Measurements from ENCODE around the gene KANSL1.

KANSL1 gene

DNA sequence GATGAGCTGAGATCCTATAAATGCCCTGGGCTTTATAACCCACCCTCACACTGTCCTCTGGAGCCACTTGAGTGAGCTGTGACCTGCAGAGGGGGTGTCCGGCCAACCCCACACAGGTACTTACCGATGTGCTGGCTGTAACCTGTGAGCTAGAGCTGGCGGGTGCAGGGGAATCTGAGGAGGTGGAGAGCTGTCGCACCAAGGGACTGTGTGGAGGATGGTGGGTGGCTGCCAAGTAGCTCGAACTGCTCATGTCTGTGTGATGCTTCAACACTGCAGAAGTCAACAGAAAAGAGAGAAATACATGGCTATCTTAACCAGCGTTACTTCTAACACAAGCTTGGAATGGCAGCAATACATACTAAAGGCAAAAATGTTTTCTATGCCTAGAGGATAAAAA, 154.8 kb downstream of the KANSL1 start:
- Histone ChIP-seq H3K27ac (ENCODE audit: low read length) (no peak overlapping the region), H3K36me3 (ENCODE audit: control insufficient read depth in 2 of 2, insufficient read depth in 2 of 2, low read length in 2 of 2) (peaks cover 44 to 53% of the 10 kb centered on the region in 2 donors), H3K4me3 (ENCODE audit: low read length in 2 of 2) (no peak overlapping the region)

DNA sequence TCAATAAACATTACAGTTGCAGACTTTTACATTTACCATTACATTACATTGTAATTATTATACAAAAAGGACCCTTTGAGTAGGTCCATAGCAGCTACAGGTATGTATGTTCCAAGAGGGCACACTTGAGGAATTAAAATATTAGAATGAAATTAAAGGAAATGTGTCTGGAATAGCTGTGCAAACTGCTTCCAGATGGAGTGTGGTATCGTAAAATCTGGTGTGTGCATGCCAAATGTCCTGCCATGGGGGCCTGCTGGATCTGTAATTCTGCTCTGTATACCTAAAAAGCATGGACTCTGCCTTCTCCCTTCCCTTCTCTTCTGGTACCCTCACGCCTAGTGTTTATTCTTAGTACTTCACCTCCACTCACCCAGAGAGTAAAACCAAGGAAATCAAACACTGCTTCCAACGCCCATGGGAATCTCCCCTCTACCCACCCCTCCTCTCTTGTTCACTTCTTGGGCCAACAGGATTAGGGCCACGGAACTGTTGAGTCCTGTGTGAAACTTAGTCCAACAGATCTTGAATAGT, 155.4 kb downstream of the KANSL1 start:
- Histone ChIP-seq H3K4me1 (ENCODE audit: control insufficient read depth, insufficient read depth, low read length) (no peaks in the 10 kb centered on the region), H3K9me3 (ENCODE audit: control insufficient read depth in 2 of 2, low read length in 2 of 2) (no peaks in the 10 kb centered on the region), H3K4me3 (ENCODE audit: low read length in 2 of 2) (no peak overlapping the region), H3K27ac (ENCODE audit: low read length) (no peak overlapping the region), H3K9ac (ENCODE audit: low read length in 2 of 2) (no peak overlapping the region), H3K36me3 (ENCODE audit: control insufficient read depth in 2 of 2, insufficient read depth in 2 of 2, low read length in 2 of 2) (peaks cover 50 to 60% of the 10 kb centered on the region in 2 donors), H3K27me3 (ENCODE audit: control insufficient read depth in 1 of 2, insufficient read depth in 2 of 2, low read length in 2 of 2) (no peaks in the 10 kb centered on the region)

More for the DNA sequence above, 154.8 kb downstream of the KANSL1 start:
- Histone ChIP-seq H3K27me3 (ENCODE audit: control insufficient read depth in 1 of 2, insufficient read depth in 2 of 2, low read length in 2 of 2) (no peaks in the 10 kb centered on the region), H3K9ac (ENCODE audit: low read length in 2 of 2) (no peak overlapping the region), H3K4me1 (ENCODE audit: control insufficient read depth, insufficient read depth, low read length) (no peaks in the 10 kb centered on the region), H3K9me3 (ENCODE audit: control insufficient read depth in 2 of 2, low read length in 2 of 2) (no peaks in the 10 kb centered on the region)

DNA sequence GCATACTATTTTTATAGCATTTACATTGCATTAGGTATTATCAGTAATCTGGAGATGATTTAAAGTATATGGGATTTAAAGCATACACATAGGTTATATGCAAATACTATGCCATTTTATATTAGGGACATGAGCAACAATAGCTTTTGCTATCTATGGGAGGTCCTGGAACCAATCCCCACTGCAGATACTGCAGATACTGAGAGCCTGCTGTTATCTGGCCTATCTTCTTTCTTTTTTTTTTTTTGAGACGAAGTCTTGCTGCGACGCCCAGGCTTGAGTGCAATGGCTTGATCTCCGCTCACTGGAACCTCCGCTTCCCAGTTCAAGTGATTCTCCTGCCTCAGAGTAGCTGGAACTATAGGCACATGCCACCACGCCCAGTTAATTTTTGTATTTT, 156.7 kb downstream of the KANSL1 start:
- Histone ChIP-seq H3K9me3 (ENCODE audit: control insufficient read depth in 2 of 2, low read length in 2 of 2) (no peaks in the 10 kb centered on the region), H3K27ac (ENCODE audit: low read length) (no peak overlapping the region), H3K4me3 (ENCODE audit: low read length in 2 of 2) (no peak overlapping the region), H3K9ac (ENCODE audit: low read length in 2 of 2) (no peak overlapping the region), H3K27me3 (ENCODE audit: control insufficient read depth in 1 of 2, insufficient read depth in 2 of 2, low read length in 2 of 2) (no peaks in the 10 kb centered on the region), H3K4me1 (ENCODE audit: control insufficient read depth, insufficient read depth, low read length) (no peaks in the 10 kb centered on the region), H3K36me3 (ENCODE audit: control insufficient read depth in 2 of 2, insufficient read depth in 2 of 2, low read length in 2 of 2) (peaks cover 63 to 71% of the 10 kb centered on the region in 2 donors)

- Histone ChIP-seq H3K9me3 (ENCODE audit: control insufficient read depth in 2 of 2, low read length in 2 of 2) (no peaks in the 10 kb centered on the region), H3K4me3 (ENCODE audit: low read length in 2 of 2) (no peak overlapping the region), H3K36me3 (ENCODE audit: control insufficient read depth in 2 of 2, insufficient read depth in 2 of 2, low read length in 2 of 2) (peaks cover 75 to 83% of the 10 kb centered on the region in 2 donors), H3K27ac (ENCODE audit: low read length) (no peak overlapping the region), H3K9ac (ENCODE audit: low read length in 2 of 2) (no peak overlapping the region), H3K27me3 (ENCODE audit: control insufficient read depth in 1 of 2, insufficient read depth in 2 of 2, low read length in 2 of 2) (no peaks in the 10 kb centered on the region), H3K4me1 (ENCODE audit: control insufficient read depth, insufficient read depth, low read length) (no peaks in the 10 kb centered on the region)
Measured at GRCh38 chr17:46035112-46035818, 158.0 kb downstream of the KANSL1 start.

DNA sequence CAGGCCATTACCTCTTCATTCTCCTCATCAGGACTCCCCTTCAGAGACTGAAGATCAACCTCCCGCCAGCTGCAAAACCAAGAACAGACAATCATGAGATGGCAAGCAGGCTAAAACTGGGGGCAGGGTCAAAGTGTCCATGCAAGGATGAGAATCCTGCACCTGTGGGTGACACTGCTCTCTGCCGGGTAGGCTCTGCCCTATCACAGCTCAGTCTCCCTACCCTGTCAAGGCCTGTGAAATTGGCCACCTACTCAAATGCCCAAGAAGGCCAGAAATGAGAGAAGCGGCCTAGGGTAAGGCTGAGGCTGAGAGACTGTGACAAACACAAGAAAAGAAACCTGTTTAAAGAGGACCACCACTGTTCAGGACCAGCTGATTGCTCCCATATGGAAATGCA, 159.8 kb downstream of the KANSL1 start:
- H3K36me3 ChIP-seq (ENCODE audit: control insufficient read depth in 2 of 2, insufficient read depth in 2 of 2, low read length in 2 of 2), result peaks cover 71 to 75% of the 10 kb centered on the region in 2 donors
- no peaks in the 10 kb centered on the region for H3K9me3 ChIP-seq (ENCODE audit: control insufficient read depth in 2 of 2, low read length in 2 of 2)
- no peaks in the 10 kb centered on the region for H3K4me1 ChIP-seq (ENCODE audit: control insufficient read depth, insufficient read depth, low read length)
- H3K27ac ChIP-seq (ENCODE audit: low read length), result no peak overlapping the region
- H3K27me3 ChIP-seq (ENCODE audit: control insufficient read depth in 1 of 2, insufficient read depth in 2 of 2, low read length in 2 of 2), result no peaks in the 10 kb centered on the region
- H3K4me3 ChIP-seq (ENCODE audit: low read length in 2 of 2), result no peak overlapping the region
- H3K9ac ChIP-seq (ENCODE audit: low read length in 2 of 2), result no peak overlapping the region

- Histone ChIP-seq H3K4me1 (ENCODE audit: control insufficient read depth, insufficient read depth, low read length) (no peaks in the 10 kb centered on the region), H3K27me3 (ENCODE audit: control insufficient read depth in 1 of 2, insufficient read depth in 2 of 2, low read length in 2 of 2) (no peaks in the 10 kb centered on the region), H3K9ac (ENCODE audit: low read length in 2 of 2) (no peak overlapping the region), H3K36me3 (ENCODE audit: control insufficient read depth in 2 of 2, insufficient read depth in 2 of 2, low read length in 2 of 2) (peaks cover 70% of the 10 kb centered on the region in 2 donors), H3K4me3 (ENCODE audit: low read length in 2 of 2) (no peak overlapping the region), H3K9me3 (ENCODE audit: control insufficient read depth in 2 of 2, low read length in 2 of 2) (no peaks in the 10 kb centered on the region), H3K27ac (ENCODE audit: low read length) (no peak overlapping the region)
Measured at GRCh38 chr17:46032909-46033308, 160.3 kb downstream of the KANSL1 start.

- Histone ChIP-seq H3K36me3 (ENCODE audit: control insufficient read depth in 2 of 2, insufficient read depth in 2 of 2, low read length in 2 of 2) (peaks cover 62 to 69% of the 10 kb centered on the region in 2 donors), H3K4me3 (ENCODE audit: low read length in 2 of 2) (no peak overlapping the region), H3K27me3 (ENCODE audit: control insufficient read depth in 1 of 2, insufficient read depth in 2 of 2, low read length in 2 of 2) (no peaks in the 10 kb centered on the region), H3K9me3 (ENCODE audit: control insufficient read depth in 2 of 2, low read length in 2 of 2) (no peaks in the 10 kb centered on the region), H3K4me1 (ENCODE audit: control insufficient read depth, insufficient read depth, low read length) (no peaks in the 10 kb centered on the region), H3K9ac (ENCODE audit: low read length in 2 of 2) (no peak overlapping the region), H3K27ac (ENCODE audit: low read length) (no peak overlapping the region)
Measured at GRCh38 chr17:46031920-46032319, 161.3 kb downstream of the KANSL1 start.

- Histone ChIP-seq H3K27ac (ENCODE audit: low read length) (no peak overlapping the region), H3K36me3 (ENCODE audit: control insufficient read depth in 2 of 2, insufficient read depth in 2 of 2, low read length in 2 of 2) (peaks cover 61 to 69% of the 10 kb centered on the region in 2 donors), H3K4me1 (ENCODE audit: control insufficient read depth, insufficient read depth, low read length) (no peaks in the 10 kb centered on the region), H3K4me3 (ENCODE audit: low read length in 2 of 2) (no peak overlapping the region), H3K9ac (ENCODE audit: low read length in 2 of 2) (no peak overlapping the region), H3K27me3 (ENCODE audit: control insufficient read depth in 1 of 2, insufficient read depth in 2 of 2, low read length in 2 of 2) (no peaks in the 10 kb centered on the region), H3K9me3 (ENCODE audit: control insufficient read depth in 2 of 2, low read length in 2 of 2) (no peaks in the 10 kb centered on the region)
Measured at GRCh38 chr17:46031440-46031839, 161.8 kb downstream of the KANSL1 start.

GRCh38 chr17:46030752-46031151, 162.5 kb downstream of the KANSL1 start:
- Histone ChIP-seq H3K36me3 (ENCODE audit: control insufficient read depth in 2 of 2, insufficient read depth in 2 of 2, low read length in 2 of 2) (peaks cover 56 to 65% of the 10 kb centered on the region in 2 donors), H3K27ac (ENCODE audit: low read length) (no peak overlapping the region), H3K27me3 (ENCODE audit: control insufficient read depth in 1 of 2, insufficient read depth in 2 of 2, low read length in 2 of 2) (no peaks in the 10 kb centered on the region), H3K9ac (ENCODE audit: low read length in 2 of 2) (no peak overlapping the region), H3K4me1 (ENCODE audit: control insufficient read depth, insufficient read depth, low read length) (no peaks in the 10 kb centered on the region), H3K9me3 (ENCODE audit: control insufficient read depth in 2 of 2, low read length in 2 of 2) (no peaks in the 10 kb centered on the region), H3K4me3 (ENCODE audit: low read length in 2 of 2) (no peak overlapping the region)

DNA sequence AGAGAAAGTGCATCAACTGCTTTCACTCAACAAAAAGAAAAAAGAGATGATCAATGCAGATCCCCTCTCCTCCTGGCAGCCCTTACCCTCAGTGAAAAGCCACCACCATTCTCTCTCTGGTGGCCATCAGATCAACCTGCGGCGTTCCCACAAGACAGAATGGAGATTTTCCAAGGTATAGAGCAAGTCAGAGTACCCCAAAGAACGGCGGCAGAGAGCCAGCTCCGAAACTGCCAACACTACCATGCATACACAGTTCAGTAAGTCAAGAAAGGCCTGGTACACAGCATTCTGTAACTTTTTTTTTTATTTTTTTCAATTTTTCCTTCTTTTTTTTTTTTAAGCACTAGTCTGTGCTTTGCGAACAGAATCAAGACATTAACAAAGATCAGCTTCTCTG, 163.6 kb downstream of the KANSL1 start:
- Histone ChIP-seq H3K9me3 (ENCODE audit: control insufficient read depth in 2 of 2, low read length in 2 of 2) (no peaks in the 10 kb centered on the region), H3K27ac (ENCODE audit: low read length) (no peak overlapping the region), H3K4me3 (ENCODE audit: low read length in 2 of 2) (no peak overlapping the region), H3K4me1 (ENCODE audit: control insufficient read depth, insufficient read depth, low read length) (no peaks in the 10 kb centered on the region), H3K27me3 (ENCODE audit: control insufficient read depth in 1 of 2, insufficient read depth in 2 of 2, low read length in 2 of 2) (no peaks in the 10 kb centered on the region), H3K36me3 (ENCODE audit: control insufficient read depth in 2 of 2, insufficient read depth in 2 of 2, low read length in 2 of 2) (peaks cover 51 to 57% of the 10 kb centered on the region in 2 donors), H3K9ac (ENCODE audit: low read length in 2 of 2) (no peak overlapping the region)

- no peaks in the 10 kb centered on the region for H3K27me3 ChIP-seq (ENCODE audit: control insufficient read depth in 1 of 2, insufficient read depth in 2 of 2, low read length in 2 of 2)
- H3K4me1 ChIP-seq (ENCODE audit: control insufficient read depth, insufficient read depth, low read length), result no peaks in the 10 kb centered on the region
- no peak overlapping the region for H3K4me3 ChIP-seq (ENCODE audit: low read length in 2 of 2)
- peaks cover 45 to 51% of the 10 kb centered on the region in 2 donors for H3K36me3 ChIP-seq (ENCODE audit: control insufficient read depth in 2 of 2, insufficient read depth in 2 of 2, low read length in 2 of 2)
- H3K9me3 ChIP-seq (ENCODE audit: control insufficient read depth in 2 of 2, low read length in 2 of 2), result no peaks in the 10 kb centered on the region
- H3K27ac ChIP-seq (ENCODE audit: low read length), result no peak overlapping the region
- H3K9ac ChIP-seq (ENCODE audit: low read length in 2 of 2), result no peak overlapping the region
Measured at GRCh38 chr17:46028981-46029565, 164.2 kb downstream of the KANSL1 start.

Data from stomach smooth muscle (tissue), 2 donors.